HG03066 (cell line): Measurements from ENCODE around the gene MID1.

Source experiments
- ATAC-seq: cut with Tn5 transposase; IDR thresholded peaks from one replicate; pipeline ENCODE4 v1.9.1; 2021; ENCODE audit warnings: low read depth; ENCODE audit not compliant: unreplicated experiment

Gene MID1

GRCh38 chrX:10450229-10450958, 170.0 kb downstream of the MID1 start:
- no peak for ATAC-seq

GRCh38 chrX:10447564-10448214, 172.7 kb downstream of the MID1 start:
- no peak for ATAC-seq

GRCh38 chrX:10444204-10444603, 176.2 kb downstream of the MID1 start:
- ATAC-seq, result no peak

GRCh38 chrX:10441464-10441863, 178.9 kb downstream of the MID1 start:
- ATAC-seq, result no peak

- no peak for ATAC-seq
Measured at GRCh38 chrX:10433296-10433965, 187.0 kb downstream of the MID1 start.

- no peak for ATAC-seq
Measured at GRCh38 chrX:10429908-10430307, 190.5 kb downstream of the MID1 start.

GRCh38 chrX:10427249-10427648, 193.1 kb downstream of the MID1 start:
- no peak for ATAC-seq

GRCh38 chrX:10423716-10424115, 196.7 kb downstream of the MID1 start:
- ATAC-seq, result no peak

GRCh38 chrX:10420134-10420533, 200.3 kb downstream of the MID1 start:
- ATAC-seq, result no peak

- ATAC-seq, result no peak
Measured at GRCh38 chrX:10416424-10416823, 204.0 kb downstream of the MID1 start.

GRCh38 chrX:10415306-10416001, 204.9 kb downstream of the MID1 start:
- no peak for ATAC-seq

GRCh38 chrX:10414862-10415261, 205.5 kb downstream of the MID1 start:
- ATAC-seq, result no peak

- no peak for ATAC-seq
Measured at GRCh38 chrX:10414156-10414824, 206.1 kb downstream of the MID1 start.

GRCh38 chrX:10404436-10404835, 215.9 kb downstream of the MID1 start:
- no peak for ATAC-seq

GRCh38 chrX:10401239-10401638, 219.1 kb downstream of the MID1 start:
- ATAC-seq, result no peak

GRCh38 chrX:10399043-10399741, 221.2 kb downstream of the MID1 start:
- no peak for ATAC-seq

GRCh38 chrX:10398215-10398614, 222.2 kb downstream of the MID1 start:
- no peak for ATAC-seq

GRCh38 chrX:10397349-10397748, 223.0 kb downstream of the MID1 start:
- ATAC-seq, result no peak

- ATAC-seq, result no peak
Measured at GRCh38 chrX:10395643-10396042, 224.7 kb downstream of the MID1 start.
